ENCODE data around the gene CCDC86.

The CCDC86 gene

GRCh38 chr11:60831501-60832079 is 10.3 kb upstream of the CCDC86 start:
- DNase-seq = no peak

- DNase-seq = no peak
These were observed 7.0 kb upstream of the CCDC86 start for GRCh38 chr11:60834742-60835533.

GRCh38 chr11:60835534-60835846 is 6.4 kb upstream of the CCDC86 start:
- no peak for DNase-seq

- no peak for DNase-seq
These were observed 4.9 kb upstream of the CCDC86 start for GRCh38 chr11:60836866-60837515.

- no peak for DNase-seq
These were observed 3.8 kb upstream of the CCDC86 start for GRCh38 chr11:60838132-60838531.

GRCh38 chr11:60840470-60841430 is 1.2 kb upstream of the CCDC86 start:
- no peak for DNase-seq

GRCh38 chr11:60842668-60843600 is 1.0 kb downstream of the CCDC86 start:
- no peak for DNase-seq

- DNase-seq = no peak
These were observed 2.3 kb downstream of the CCDC86 start for GRCh38 chr11:60844045-60844869.

- no peak for DNase-seq
These were observed 2.9 kb downstream of the CCDC86 start for GRCh38 chr11:60844870-60845221.

GRCh38 chr11:60845338-60845737 is 3.4 kb downstream of the CCDC86 start:
- DNase-seq = no peak

- no peak for DNase-seq
These were observed 5.4 kb downstream of the CCDC86 start for GRCh38 chr11:60847281-60847680.

GRCh38 chr11:60847896-60848295 is 6.0 kb downstream of the CCDC86 start:
- DNase-seq = no peak

- DNase-seq = no peak
These were observed 6.8 kb downstream of the CCDC86 start for GRCh38 chr11:60848714-60849151.

GRCh38 chr11:60849641-60850520 is 8.0 kb downstream of the CCDC86 start:
- no peak for DNase-seq

- DNase-seq = no peak
These were observed 9.6 kb downstream of the CCDC86 start for GRCh38 chr11:60851327-60852104.

GRCh38 chr11:60852117-60852981 is 10.4 kb downstream of the CCDC86 start:
- DNase-seq = no peak

- no peak for DNase-seq
These were observed 11.4 kb downstream of the CCDC86 start for GRCh38 chr11:60852982-60853950.
